Activated naive CD4-positive, alpha-beta T cell treated with anti-CD3 and anti-CD28 coated beads, Interleukin-2, amount 50 U/mL, for 24 hours (primary cell): ENCODE results near the gene SNED1.

Experiments used
- H3K27ac Mint-ChIP-seq: one replicate; pipeline ENCODE4 v1.8.0; 2021; ENCODE audit warnings: mild to moderate bottlenecking, mixed read lengths
- H3K27me3 Mint-ChIP-seq: one replicate; pipeline ENCODE4 v1.8.0; 2021; ENCODE audit warnings: mixed read lengths
- H3K36me3 Mint-ChIP-seq: one replicate; pipeline ENCODE4 v1.8.0; 2021; ENCODE audit warnings: mixed read lengths
- H3K4me1 Mint-ChIP-seq: one replicate; pipeline ENCODE4 v1.8.0; 2021; ENCODE audit warnings: mixed read lengths
- H3K4me3 Mint-ChIP-seq: one replicate; pipeline ENCODE4 v1.8.0; 2021; ENCODE audit warnings: mild to moderate bottlenecking, mixed read lengths
- H3K9me3 Mint-ChIP-seq: one replicate; pipeline ENCODE4 v1.8.0; 2021; ENCODE audit warnings: mixed read lengths

Gene SNED1

GRCh38 chr2:241035142-241035817 lies 36.9 kb downstream of the SNED1 start:
- Mint-ChIP-seq H3K27me3 (no peaks in the 10 kb centered on the region), H3K9me3 (no peaks in the 10 kb centered on the region), H3K4me1 (peaks cover 4% of the 10 kb centered on the region), H3K27ac (no peak overlapping the region), H3K36me3 (peaks cover 2% of the 10 kb centered on the region), H3K4me3 (no peak overlapping the region)

- no peak overlapping the region for H3K27ac Mint-ChIP-seq
- H3K27me3 Mint-ChIP-seq = no peaks in the 10 kb centered on the region
- peak overlapping the region; percentile 69 for H3K4me3 Mint-ChIP-seq
- H3K4me1 Mint-ChIP-seq = peaks cover 4% of the 10 kb centered on the region
- no peaks in the 10 kb centered on the region for H3K9me3 Mint-ChIP-seq
- peaks cover 2% of the 10 kb centered on the region for H3K36me3 Mint-ChIP-seq
Observed at GRCh38 chr2:241035818-241036396, 37.5 kb downstream of the SNED1 start.

- H3K4me3 Mint-ChIP-seq = peak overlapping the region; percentile 69
- H3K36me3 Mint-ChIP-seq = peaks cover 1% of the 10 kb centered on the region
- no peak overlapping the region for H3K27ac Mint-ChIP-seq
- peaks cover 4% of the 10 kb centered on the region for H3K4me1 Mint-ChIP-seq
- H3K27me3 Mint-ChIP-seq = no peaks in the 10 kb centered on the region
- H3K9me3 Mint-ChIP-seq = no peaks in the 10 kb centered on the region
Observed at GRCh38 chr2:241036397-241036963, 38.1 kb downstream of the SNED1 start.

- peak overlapping the region; percentile 51 for H3K4me3 Mint-ChIP-seq
- H3K27me3 Mint-ChIP-seq = no peaks in the 10 kb centered on the region
- no peaks in the 10 kb centered on the region for H3K9me3 Mint-ChIP-seq
- no peaks in the 10 kb centered on the region for H3K36me3 Mint-ChIP-seq
- no peak overlapping the region for H3K27ac Mint-ChIP-seq
- peaks cover 4% of the 10 kb centered on the region for H3K4me1 Mint-ChIP-seq
Observed at GRCh38 chr2:241036964-241037421, 38.6 kb downstream of the SNED1 start.

- peaks cover 4% of the 10 kb centered on the region for H3K4me1 Mint-ChIP-seq
- H3K9me3 Mint-ChIP-seq = no peaks in the 10 kb centered on the region
- H3K4me3 Mint-ChIP-seq = peak overlapping the region; percentile 51
- no peak overlapping the region for H3K27ac Mint-ChIP-seq
- H3K36me3 Mint-ChIP-seq = no peaks in the 10 kb centered on the region
- no peaks in the 10 kb centered on the region for H3K27me3 Mint-ChIP-seq
Observed at GRCh38 chr2:241037498-241037897, 39.1 kb downstream of the SNED1 start.

DNA sequence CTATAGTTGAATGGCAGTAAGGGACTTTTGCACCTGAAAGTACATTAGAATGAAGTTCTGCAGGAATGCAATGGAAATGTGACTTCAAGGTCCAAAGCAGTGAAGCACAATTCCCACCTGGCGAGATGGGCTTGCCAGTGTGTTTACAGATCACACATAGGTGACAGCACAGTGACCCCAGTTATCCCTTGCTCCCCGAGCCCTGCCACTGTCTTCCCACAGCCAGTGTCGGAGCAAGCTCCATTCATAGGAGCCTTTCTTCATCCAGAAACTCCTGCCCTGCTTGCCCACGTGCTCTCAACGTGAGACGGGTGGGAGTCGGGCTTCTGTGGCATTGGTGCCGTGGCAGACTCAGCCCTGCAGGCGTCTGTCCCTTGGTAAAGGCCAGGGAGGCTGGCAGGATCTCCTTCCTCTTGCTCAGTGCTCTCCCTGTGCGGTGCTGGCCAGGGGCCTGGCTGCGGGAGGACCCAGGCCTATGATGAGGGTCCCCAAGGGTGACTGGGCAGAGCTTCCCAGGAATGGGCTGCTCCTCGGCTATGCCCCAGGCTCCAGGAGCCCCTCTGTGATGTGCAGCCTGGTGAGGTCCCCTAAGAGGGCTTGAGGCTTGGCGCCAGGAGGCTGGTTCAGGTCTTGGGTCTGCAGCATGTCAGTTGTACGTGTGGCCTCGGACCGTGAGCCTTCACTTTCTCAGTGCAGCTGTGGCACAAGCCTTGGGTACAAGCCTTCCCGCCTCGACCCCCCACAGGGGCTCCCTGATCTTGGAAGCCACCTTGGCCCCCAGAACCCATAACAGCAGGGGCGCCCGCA lies 40.2 kb downstream of the SNED1 start:
- H3K27ac Mint-ChIP-seq = no peak overlapping the region
- no peaks in the 10 kb centered on the region for H3K9me3 Mint-ChIP-seq
- H3K4me1 Mint-ChIP-seq = peaks cover 4% of the 10 kb centered on the region
- H3K36me3 Mint-ChIP-seq = no peaks in the 10 kb centered on the region
- peak overlapping the region; percentile 51 for H3K4me3 Mint-ChIP-seq
- H3K27me3 Mint-ChIP-seq = no peaks in the 10 kb centered on the region

GRCh38 chr2:241039416-241039815 lies 41.0 kb downstream of the SNED1 start:
- H3K36me3 Mint-ChIP-seq = no peaks in the 10 kb centered on the region
- no peaks in the 10 kb centered on the region for H3K27me3 Mint-ChIP-seq
- H3K27ac Mint-ChIP-seq = no peak overlapping the region
- no peak overlapping the region for H3K4me3 Mint-ChIP-seq
- no peaks in the 10 kb centered on the region for H3K9me3 Mint-ChIP-seq
- peaks cover 4% of the 10 kb centered on the region for H3K4me1 Mint-ChIP-seq

GRCh38 chr2:241040081-241040803 lies 41.8 kb downstream of the SNED1 start:
- Mint-ChIP-seq H3K9me3 (no peaks in the 10 kb centered on the region), H3K27ac (no peak overlapping the region), H3K4me1 (peaks cover 4% of the 10 kb centered on the region), H3K27me3 (no peaks in the 10 kb centered on the region), H3K4me3 (no peak overlapping the region), H3K36me3 (peaks cover 4% of the 10 kb centered on the region)

DNA sequence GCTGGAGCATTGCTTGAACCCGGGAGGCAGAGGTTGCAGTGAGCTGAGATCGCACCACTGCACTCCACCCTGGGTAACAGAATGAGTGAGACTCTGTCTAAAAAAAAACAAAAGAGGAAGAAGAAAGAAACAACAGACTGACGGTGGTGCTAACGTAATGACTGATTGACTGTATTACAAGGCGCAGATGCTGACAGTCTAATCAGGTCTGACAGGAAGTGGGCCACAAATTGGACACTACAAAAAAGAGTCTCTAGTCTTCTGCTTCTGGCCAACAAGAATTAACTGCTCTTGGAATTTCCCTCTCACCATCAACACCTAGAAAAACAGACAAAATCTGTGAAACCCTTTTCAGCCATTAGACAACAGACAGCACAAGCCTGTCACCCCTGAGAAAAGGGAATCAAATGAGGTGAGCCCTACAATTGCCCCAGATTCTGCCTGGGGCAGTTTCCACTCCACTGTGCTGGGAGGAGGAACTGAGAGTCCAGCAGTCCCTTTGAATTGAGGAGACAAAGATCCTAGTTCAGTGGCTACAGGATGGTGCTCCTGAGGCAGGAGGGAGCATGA lies 43.3 kb downstream of the SNED1 start:
- peak overlapping the region; percentile 65 for H3K27ac Mint-ChIP-seq

DNA sequence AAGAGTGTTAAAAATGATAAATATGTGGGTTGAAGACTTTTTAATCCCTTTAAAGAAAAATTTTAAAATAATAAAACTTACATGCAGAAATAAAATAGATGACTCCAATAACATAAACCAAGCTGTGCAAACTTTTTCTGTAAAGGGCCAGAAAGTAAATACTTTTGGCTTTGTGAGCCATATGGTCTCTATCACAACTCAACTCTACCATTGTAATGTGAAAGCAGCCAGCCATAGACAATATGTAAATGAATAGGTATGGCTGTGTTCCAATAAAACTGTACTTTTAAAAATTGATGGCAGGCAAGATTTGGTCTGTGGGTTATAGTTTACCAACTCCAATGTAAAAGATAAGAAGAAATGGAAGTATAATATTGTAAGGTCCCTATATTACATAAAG lies 45.2 kb downstream of the SNED1 start:
- Mint-ChIP-seq H3K4me1 (no peaks in the 10 kb centered on the region), H3K9me3 (no peaks in the 10 kb centered on the region), H3K4me3 (no peak overlapping the region), H3K27me3 (no peaks in the 10 kb centered on the region), H3K27ac (no peak overlapping the region), H3K36me3 (peaks cover 4% of the 10 kb centered on the region)

More for the DNA sequence above, 43.3 kb downstream of the SNED1 start:
- H3K36me3 Mint-ChIP-seq = peaks cover 4% of the 10 kb centered on the region
- H3K9me3 Mint-ChIP-seq = no peaks in the 10 kb centered on the region
- peaks cover 4% of the 10 kb centered on the region for H3K4me1 Mint-ChIP-seq
- H3K4me3 Mint-ChIP-seq = no peak overlapping the region
- H3K27me3 Mint-ChIP-seq = no peaks in the 10 kb centered on the region

DNA sequence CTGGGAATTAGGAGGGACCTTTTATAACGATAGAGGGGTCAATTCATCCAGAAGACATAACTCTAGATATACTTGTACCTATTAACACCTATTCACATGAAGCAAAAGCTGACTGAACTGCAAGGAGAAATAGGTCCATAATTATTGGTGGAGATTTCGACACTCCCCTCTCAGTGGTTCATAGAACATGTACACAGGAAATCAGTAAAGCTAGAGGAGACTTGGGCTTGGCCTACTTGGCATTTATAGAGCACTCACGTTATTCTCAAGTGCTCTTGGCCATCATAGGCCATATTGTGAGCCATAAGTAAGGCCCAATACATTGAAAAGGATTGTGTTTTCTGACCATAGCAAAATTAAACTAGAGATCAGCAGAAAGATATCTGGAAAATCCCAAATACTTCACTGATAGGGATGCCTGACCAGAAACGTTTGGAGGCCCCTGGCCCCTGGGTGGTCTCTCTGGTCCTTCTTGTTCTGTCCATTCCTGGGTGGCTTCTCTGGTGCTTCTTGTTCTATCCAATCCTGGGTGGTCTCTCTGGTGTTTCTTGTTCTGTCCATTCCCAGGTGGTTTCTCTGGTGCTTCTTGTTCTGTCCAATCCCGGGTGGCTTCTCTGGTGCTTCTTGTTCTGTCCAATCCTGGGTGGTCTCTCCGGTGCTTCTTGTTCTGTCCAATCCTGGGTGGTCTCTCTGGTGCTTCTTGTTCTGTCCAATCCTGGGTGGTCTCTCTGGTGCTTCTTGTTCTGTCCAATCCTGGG lies 49.0 kb downstream of the SNED1 start:
- Mint-ChIP-seq H3K4me3 (no peak overlapping the region), H3K36me3 (peaks cover 4% of the 10 kb centered on the region), H3K9me3 (no peaks in the 10 kb centered on the region), H3K4me1 (no peaks in the 10 kb centered on the region), H3K27me3 (no peaks in the 10 kb centered on the region), H3K27ac (no peak overlapping the region)

GRCh38 chr2:241048149-241048948 lies 49.9 kb downstream of the SNED1 start:
- Mint-ChIP-seq H3K27me3 (no peaks in the 10 kb centered on the region), H3K4me1 (no peaks in the 10 kb centered on the region), H3K27ac (no peak overlapping the region), H3K9me3 (no peaks in the 10 kb centered on the region), H3K36me3 (peaks cover 4% of the 10 kb centered on the region), H3K4me3 (no peak overlapping the region)

DNA sequence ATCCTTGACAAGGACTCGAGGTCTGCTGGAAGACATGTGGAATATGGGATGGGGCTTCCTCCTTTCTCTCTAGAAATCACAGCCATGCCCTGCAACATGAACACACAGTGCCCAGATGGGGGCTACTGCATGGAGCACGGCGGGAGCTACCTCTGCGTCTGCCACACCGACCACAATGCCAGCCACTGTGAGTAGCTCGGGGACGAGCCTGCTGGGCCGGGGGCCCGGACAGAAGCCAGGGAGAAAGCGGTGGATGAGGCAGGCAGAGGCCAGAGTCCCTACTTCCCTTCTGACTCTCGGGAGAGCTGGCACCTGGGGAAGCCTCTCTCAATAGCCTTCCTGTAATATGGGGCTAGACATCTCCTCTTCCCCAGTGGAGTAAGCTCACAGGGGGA lies 50.5 kb downstream of the SNED1 start:
- Mint-ChIP-seq H3K27ac (no peak overlapping the region), H3K9me3 (no peaks in the 10 kb centered on the region), H3K4me1 (no peaks in the 10 kb centered on the region), H3K36me3 (peaks cover 4% of the 10 kb centered on the region), H3K27me3 (no peaks in the 10 kb centered on the region), H3K4me3 (no peak overlapping the region)
